GM21825 (cell line): Measurements from ENCODE around the gene BHMT.

Source experiments
- ATAC-seq: cut with Tn5 transposase; IDR thresholded peaks from one replicate; pipeline ENCODE4 v1.9.1; 2021; ENCODE audit warnings: mild to moderate bottlenecking, moderate library complexity; ENCODE audit not compliant: unreplicated experiment

Gene BHMT, protein sequence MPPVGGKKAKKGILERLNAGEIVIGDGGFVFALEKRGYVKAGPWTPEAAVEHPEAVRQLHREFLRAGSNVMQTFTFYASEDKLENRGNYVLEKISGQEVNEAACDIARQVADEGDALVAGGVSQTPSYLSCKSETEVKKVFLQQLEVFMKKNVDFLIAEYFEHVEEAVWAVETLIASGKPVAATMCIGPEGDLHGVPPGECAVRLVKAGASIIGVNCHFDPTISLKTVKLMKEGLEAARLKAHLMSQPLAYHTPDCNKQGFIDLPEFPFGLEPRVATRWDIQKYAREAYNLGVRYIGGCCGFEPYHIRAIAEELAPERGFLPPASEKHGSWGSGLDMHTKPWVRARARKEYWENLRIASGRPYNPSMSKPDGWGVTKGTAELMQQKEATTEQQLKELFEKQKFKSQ

GRCh38 chr5:79111387-79111959 lies at the start of gene BHMT:
Gene BHMT (plus strand): TSS chr5:79111809. CDS start chr5:79111886, 77 bp downstream.
- ATAC-seq, result no peak

DNA sequence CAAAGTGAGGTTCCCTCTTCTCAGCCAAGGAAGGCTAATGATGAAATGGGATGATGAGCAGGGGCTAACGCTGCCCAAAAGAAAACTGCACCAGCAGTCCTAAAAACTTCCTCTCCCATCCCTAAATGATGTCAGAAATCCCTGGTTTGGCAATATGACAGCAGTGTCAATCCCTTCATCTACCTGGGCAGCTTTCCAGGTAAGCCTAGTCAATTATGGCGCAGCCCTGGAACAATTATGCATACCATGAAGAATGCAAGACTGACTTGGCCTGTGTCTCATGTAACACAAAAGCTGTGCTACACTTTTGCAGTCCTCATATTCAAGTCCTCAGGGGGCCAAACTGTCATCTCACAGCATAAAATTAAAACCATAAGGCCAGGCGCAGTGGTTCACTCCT lies 49.2 kb upstream of the BHMT start:
- no peak for ATAC-seq

GRCh38 chr5:79069488-79070349 lies 41.9 kb upstream of the BHMT start, which contains the start of the genes BHMT2 and DMGDH:
Gene BHMT2 (plus strand): TSS chr5:79069767. CDS start chr5:79069783, 16 bp downstream.
Gene DMGDH (minus strand): TSS chr5:79069674. CDS start chr5:79069620, 54 bp downstream.
- no peak for ATAC-seq

GRCh38 chr5:79070350-79070667 lies 41.3 kb upstream of the BHMT start:
- no peak for ATAC-seq

GRCh38 chr5:79074641-79075040 lies 37.0 kb upstream of the BHMT start:
- no peak for ATAC-seq

GRCh38 chr5:79075646-79076426 lies 35.8 kb upstream of the BHMT start:
- ATAC-seq, result no peak

GRCh38 chr5:79076819-79077218 lies 34.8 kb upstream of the BHMT start:
- ATAC-seq, result no peak

- ATAC-seq, result no peak
Observed at GRCh38 chr5:79077680-79078365, 33.8 kb upstream of the BHMT start.

- no peak for ATAC-seq
Observed at GRCh38 chr5:79080804-79081203, 30.8 kb upstream of the BHMT start.

DNA sequence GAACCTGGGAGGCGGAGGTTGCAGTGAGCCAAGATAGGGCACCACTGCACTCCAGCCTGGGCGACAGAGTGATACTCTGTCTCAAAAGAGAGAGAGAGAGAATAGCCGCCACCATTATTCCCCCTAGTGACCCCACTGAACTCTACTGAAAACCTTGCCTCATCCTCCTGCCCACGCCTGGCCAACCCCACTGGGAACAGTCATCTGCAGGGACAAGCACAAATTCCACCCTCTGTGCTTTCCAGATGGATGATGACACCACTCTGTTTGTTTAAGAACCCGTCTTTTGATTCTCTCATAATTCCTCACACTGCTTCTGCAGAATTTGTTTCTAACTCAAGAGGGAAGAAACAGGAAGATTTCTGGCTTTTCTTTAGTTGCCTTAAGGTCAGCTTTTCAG lies 29.8 kb upstream of the BHMT start:
- ATAC-seq, result no peak

DNA sequence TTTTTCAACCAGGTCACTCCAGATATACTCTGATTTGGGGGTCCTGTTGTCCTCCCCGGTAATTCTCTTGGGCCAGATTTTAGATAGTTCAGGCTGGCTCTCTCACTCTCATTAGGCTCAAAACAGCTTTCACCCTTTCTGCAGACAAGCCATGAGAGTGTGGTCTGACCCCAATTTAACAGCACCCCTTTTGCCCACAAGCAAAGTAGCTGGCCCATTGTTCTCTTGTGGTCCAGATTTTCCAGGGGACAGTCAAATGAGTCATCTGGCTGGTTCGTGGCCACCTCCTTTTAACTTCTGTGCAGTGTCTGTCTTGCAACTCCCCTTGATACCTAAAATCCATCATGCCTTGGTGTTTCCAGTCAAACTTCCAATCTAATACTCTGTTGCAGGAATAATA lies 25.5 kb upstream of the BHMT start:
- ATAC-seq, result no peak

- ATAC-seq, result no peak
Observed at GRCh38 chr5:79088507-79088906, 23.1 kb upstream of the BHMT start.

DNA sequence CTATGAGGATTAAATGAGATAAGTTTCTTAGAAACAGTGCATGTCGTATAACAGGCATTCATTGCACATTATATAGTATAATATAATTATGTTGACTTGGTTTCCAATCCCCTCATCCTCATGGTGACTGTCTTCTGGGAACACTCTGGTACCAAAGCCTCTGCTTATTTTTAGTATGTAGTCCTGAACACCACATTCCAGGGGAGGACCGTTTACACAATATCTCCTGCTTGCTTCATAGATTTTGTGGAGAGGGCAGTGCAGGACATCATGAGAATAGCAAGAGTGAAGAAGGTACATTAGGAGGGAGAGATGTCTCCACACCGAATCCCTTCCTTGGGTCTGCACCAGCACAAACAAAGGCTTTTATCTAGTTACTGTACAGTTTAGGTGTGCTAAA lies 20.5 kb upstream of the BHMT start:
- no peak for ATAC-seq

DNA sequence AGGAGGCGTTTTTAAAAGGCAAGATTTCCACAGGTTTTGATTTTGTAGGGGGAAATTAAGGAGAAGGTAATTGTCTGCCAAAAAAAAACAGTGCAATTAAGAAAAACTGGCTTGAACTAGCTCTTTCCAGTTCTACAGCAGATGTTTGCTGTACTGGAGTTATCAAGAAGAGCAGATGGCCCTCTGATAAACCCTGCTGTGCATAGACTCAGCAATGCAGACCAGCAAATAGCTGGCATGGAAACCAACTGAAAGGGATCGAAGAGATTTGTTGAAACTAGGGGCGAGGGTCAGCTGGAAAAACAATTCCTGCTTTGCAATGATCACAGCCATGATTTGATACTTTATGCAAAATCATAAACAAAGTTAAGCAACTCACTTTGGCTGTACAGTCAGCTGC lies 17.8 kb upstream of the BHMT start:
- ATAC-seq, result no peak

DNA sequence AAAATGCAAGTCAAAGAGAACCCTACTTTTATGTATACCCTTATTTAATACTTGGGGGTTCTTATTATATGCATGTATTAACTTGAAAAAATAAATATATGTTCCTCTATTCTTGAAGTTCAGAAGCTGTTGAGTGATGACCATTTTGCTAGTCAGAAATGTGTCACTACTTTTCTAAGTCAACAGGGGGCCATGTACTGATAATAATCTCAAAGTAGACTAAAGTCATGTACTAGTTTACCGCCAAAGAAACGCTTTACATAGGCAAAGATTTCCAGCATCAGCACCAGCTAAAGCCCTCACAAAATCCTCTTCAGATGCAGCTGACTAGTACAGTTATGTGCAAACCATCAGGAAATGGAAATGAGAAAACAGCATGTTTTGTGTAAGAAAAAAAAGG lies 5.7 kb upstream of the BHMT start:
- no peak for ATAC-seq

DNA sequence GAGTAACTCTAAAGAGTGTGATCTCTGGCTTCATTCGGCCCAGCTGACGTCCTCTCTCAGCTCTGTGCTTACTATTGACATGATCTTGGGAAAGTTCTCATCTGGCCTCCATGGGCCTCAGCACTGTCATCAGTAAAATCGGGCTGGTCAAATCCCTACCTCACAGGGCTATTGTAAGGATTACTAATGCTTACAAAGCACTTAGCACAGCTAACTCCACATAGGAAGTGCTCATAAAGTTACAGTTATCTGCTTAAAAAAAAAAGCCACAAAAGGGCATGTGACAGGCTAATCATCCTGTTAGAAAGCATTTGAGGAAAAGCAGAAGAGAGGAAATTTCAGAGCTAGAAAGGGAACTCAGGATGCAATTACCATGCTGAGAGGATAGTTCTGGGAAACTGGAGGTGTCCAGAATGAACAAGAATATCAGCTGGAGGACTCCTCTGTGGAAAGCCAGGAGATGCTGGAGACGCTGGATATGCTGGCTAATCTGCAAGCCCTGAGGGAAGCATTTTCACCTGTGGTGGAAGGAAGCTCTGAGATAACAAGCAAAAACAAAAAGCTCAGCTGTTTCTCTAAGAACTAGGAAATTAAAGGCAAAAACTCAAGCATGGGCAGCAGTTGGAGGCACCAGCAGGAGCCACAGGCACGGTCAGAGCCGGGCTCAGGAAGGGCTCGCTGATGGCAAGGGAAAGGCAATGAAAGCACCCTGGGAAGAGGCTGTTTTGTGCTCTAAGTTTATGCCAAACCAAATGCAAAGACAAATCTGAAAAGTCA lies 4.4 kb upstream of the BHMT start:
- no peak for ATAC-seq

- ATAC-seq, result no peak
Observed at GRCh38 chr5:79108086-79108485, 3.5 kb upstream of the BHMT start.

DNA sequence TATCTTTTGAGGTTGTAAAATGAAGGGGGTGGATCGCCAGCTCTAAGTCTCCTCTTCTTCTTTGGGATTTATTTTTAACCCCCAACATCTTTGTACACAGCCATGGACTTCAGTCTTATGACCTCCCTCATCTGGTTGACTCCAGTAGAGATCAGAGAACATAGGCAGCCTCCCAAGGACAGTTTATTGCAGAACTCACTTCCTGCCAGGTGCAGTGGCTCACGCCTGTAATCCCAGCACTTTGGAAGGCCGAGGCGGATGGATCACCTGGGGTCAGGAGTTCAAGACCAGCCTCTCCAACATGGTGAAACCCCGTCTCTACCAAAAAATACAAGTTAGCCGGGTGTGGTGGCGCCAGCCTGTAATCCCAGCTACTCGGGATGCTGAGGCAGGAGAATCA lies 2.8 kb upstream of the BHMT start:
- no peak for ATAC-seq
